SU-DHL-6 (cell line): ENCODE data around the gene TIE1.

Experiments
- H2AFZ ChIP-seq: fragments of 200-600 bp; sonication (generic); 2 replicates; pipeline ENCODE4 v1.6.1; 2014; ENCODE audit warnings: low read depth, mild to moderate bottlenecking, moderate library complexity, mixed read lengths, antibody characterized with exemption, low read length; ENCODE audit not compliant: severe bottlenecking
- H3F3A ChIP-seq: fragments of 200-600 bp; shearing (Covaris generic); 2 replicates; pipeline ENCODE4 v1.6.0; 2016; ENCODE audit warnings: antibody characterized with exemption, mild to moderate bottlenecking; ENCODE audit not compliant: insufficient read depth
- H3K27ac ChIP-seq: fragments of 200-600 bp; sonication (generic); 2 replicates; pipeline ENCODE4 v1.5.1; 2016; ENCODE audit warnings: low read depth, mild to moderate bottlenecking, low read length, moderate library complexity, mixed read lengths
- H3K27me3 ChIP-seq: fragments of 200-600 bp; sonication (generic), shearing (Covaris generic); 2 replicates; pipeline ENCODE4 v1.6.0; 2014; ENCODE audit warnings: mild to moderate bottlenecking, low read length
- H3K36me3 ChIP-seq: fragments of 200-600 bp; sonication (generic); 2 replicates; pipeline ENCODE4 v1.6.1; 2014; ENCODE audit warnings: mild to moderate bottlenecking, low read length, mixed read lengths
- H3K4me2 ChIP-seq: fragments of 300-600, 200-600 bp; shearing (Covaris generic), sonication (generic); 2 replicates; pipeline ENCODE4 v1.6.0; 2014; ENCODE audit warnings: low read length, low read depth, mild to moderate bottlenecking; ENCODE audit not compliant: poor library complexity, severe bottlenecking
- H3K4me3 ChIP-seq: fragments of 200-600 bp; sonication (generic); 2 replicates; pipeline ENCODE4 v1.5.1; 2014; ENCODE audit warnings: antibody characterized with exemption, low read length, mild to moderate bottlenecking, mixed read lengths; ENCODE audit not compliant: insufficient read depth, poor library complexity, severe bottlenecking
- H3K79me2 ChIP-seq: fragments of 200-600 bp; sonication (generic); 2 replicates; pipeline ENCODE4 v1.6.1; 2014; ENCODE audit warnings: mild to moderate bottlenecking, low read length, moderate library complexity; ENCODE audit not compliant: insufficient read depth
- H3K9ac ChIP-seq: fragments of 200-600 bp; sonication (generic); 2 replicates; pipeline ENCODE4 v1.7.0; 2014; ENCODE audit warnings: mild to moderate bottlenecking, low read length
- H3K9me2 ChIP-seq: fragments of 200-600 bp; sonication (generic); replicated peaks from 2 replicates; pipeline ENCODE4 v1.6.1; 2014; ENCODE audit warnings: low read length; ENCODE audit not compliant: insufficient read depth
- H3K9me3 ChIP-seq: fragments of 200-600 bp; sonication (generic); 2 replicates; pipeline ENCODE4 v1.6.1; 2014; ENCODE audit warnings: low read length, mixed read lengths; ENCODE audit not compliant: insufficient read depth
- H4K20me1 ChIP-seq: fragments of 200-600 bp; sonication (generic); 2 replicates; pipeline ENCODE4 v1.6.1; 2014; ENCODE audit warnings: low read depth, mild to moderate bottlenecking, antibody characterized with exemption, low read length, moderate library complexity, mixed read lengths
- CTCF ChIP-seq: fragments of 200-600 bp; sonication (generic); IDR thresholded peaks from one replicate; pipeline ENCODE4 v1.5.1; 2017; ENCODE audit warnings: antibody characterized with exemption, mild to moderate bottlenecking, low read length, moderate library complexity; ENCODE audit not compliant: insufficient read depth, poor library complexity, severe bottlenecking
- EZH2phosphoT487 ChIP-seq: fragments of 200-600 bp; sonication (generic), shearing (Covaris generic); conservative IDR thresholded peaks from 2 replicates; pipeline ENCODE4 v1.6.1; 2018; ENCODE audit warnings: mild to moderate bottlenecking, antibody characterized with exemption, low read length, moderate library complexity, mixed read lengths

Gene TIE1

GRCh38 chr1:43298055-43298454 is 2.7 kb upstream of the TIE1 start:
- Histone ChIP-seq H3K79me2 (no peaks in the 10 kb centered on the region), H3K36me3 (no peaks in the 10 kb centered on the region), H3K27ac (no peak overlapping the region), H3K4me3 (no peak overlapping the region), H3K4me2 (no peak overlapping the region), H3K9ac (no peak overlapping the region), H3K27me3 (no peaks in the 10 kb centered on the region), H4K20me1 (no peaks in the 10 kb centered on the region), H3K9me2 (no peaks in the 10 kb centered on the region), H2AFZ (no peak overlapping the region), H3F3A (no peaks in the 10 kb centered on the region), H3K9me3 (no peaks in the 10 kb centered on the region)
- TF ChIP-seq CTCF (no peak), EZH2phosphoT487 (no peak)

GRCh38 chr1:43299101-43299500 is 1.7 kb upstream of the TIE1 start:
- Histone ChIP-seq H3K9ac (no peak overlapping the region), H3F3A (no peaks in the 10 kb centered on the region), H3K9me3 (no peaks in the 10 kb centered on the region), H3K4me2 (no peak overlapping the region), H3K9me2 (no peaks in the 10 kb centered on the region), H3K36me3 (no peaks in the 10 kb centered on the region), H2AFZ (no peak overlapping the region), H4K20me1 (no peaks in the 10 kb centered on the region), H3K27ac (no peak overlapping the region), H3K27me3 (no peaks in the 10 kb centered on the region), H3K4me3 (no peak overlapping the region), H3K79me2 (no peaks in the 10 kb centered on the region)
- TF ChIP-seq CTCF (no peak), EZH2phosphoT487 (no peak)

- H3K4me3 ChIP-seq = no peak overlapping the region
- H4K20me1 ChIP-seq = no peaks in the 10 kb centered on the region
- H3F3A ChIP-seq = no peaks in the 10 kb centered on the region
- no peaks in the 10 kb centered on the region for H3K9me3 ChIP-seq
- no peaks in the 10 kb centered on the region for H3K79me2 ChIP-seq
- H2AFZ ChIP-seq = no peak overlapping the region
- no peaks in the 10 kb centered on the region for H3K27me3 ChIP-seq
- H3K9ac ChIP-seq = no peak overlapping the region
- H3K27ac ChIP-seq = no peak overlapping the region
- no peaks in the 10 kb centered on the region for H3K9me2 ChIP-seq
- H3K4me2 ChIP-seq = no peak overlapping the region
- TF ChIP-seq CTCF = no peak
- TF ChIP-seq EZH2phosphoT487 = no peak
- H3K36me3 ChIP-seq = no peaks in the 10 kb centered on the region
Measured at GRCh38 chr1:43302201-43302600, 1.4 kb downstream of the TIE1 start.
